Measurements from ENCODE around the gene OR52A1. TPM values are rescaled to one million over a fixed set of nuclear protein-coding genes. Genes with fewer than 3 reads are reported as not detected.

Gene OR52A1
- total RNA-seq, 1 experiment from 2014 or later, result 3.7 TPM

- ChIA-PET CTCF (no interaction called here), POLR2A (interaction anchor here (0.7 kb wide), 2 partner anchors 35 to 88 kb away, joined by 3 to 6 read pairs; no protein-coding TSS in a partner anchor)
- Mint-ChIP-seq H3K9me3 (peaks cover 46% of the 10 kb centered on the region), H3K4me3 (no peak overlapping the region), H3K4me1 (no peaks in the 10 kb centered on the region), H3K36me3 (peaks cover 23% of the 10 kb centered on the region), H3K27ac (no peak overlapping the region), H3K27me3 (ENCODE audit: low read depth) (no peaks in the 10 kb centered on the region)
- DNase-seq (ENCODE audit: low spot score), result no peak
- TF ChIP-seq CREM (CRISPR knock-in tag; IDR thresholded peaks at IDR 0.05), result no peak
- TF ChIP-seq RELA (CRISPR knock-in tag; IDR thresholded peaks at IDR 0.05; ENCODE audit: borderline replicate concordance), result no peak
- no peak for TF ChIP-seq STAT6 (CRISPR knock-in tag; conservative IDR thresholded peaks at IDR 0.05; ENCODE audit: low read depth)
- no peak for TF ChIP-seq ETV6 (CRISPR knock-in tag; IDR thresholded peaks at IDR 0.05)
- no peak for TF ChIP-seq IRF2 (CRISPR knock-in tag; IDR thresholded peaks at IDR 0.05; ENCODE audit: borderline replicate concordance, low read depth)
- TF ChIP-seq MLX (CRISPR knock-in tag; IDR thresholded peaks at IDR 0.05), result no peak
- no peak for TF ChIP-seq USF1 (CRISPR knock-in tag; IDR thresholded peaks at IDR 0.05)
- TF ChIP-seq CDX4 (CRISPR knock-in tag; IDR thresholded peaks at IDR 0.05; ENCODE audit: borderline replicate concordance), result no peak
- no peak for TF ChIP-seq EMX1 (CRISPR knock-in tag; IDR thresholded peaks at IDR 0.05)
- no peak for TF ChIP-seq SMAD3 (CRISPR knock-in tag; IDR thresholded peaks at IDR 0.05; ENCODE audit: borderline replicate concordance)
- TF ChIP-seq ZNF281 (CRISPR knock-in tag; IDR thresholded peaks at IDR 0.05), result no peak
- no peak for TF ChIP-seq ZNF425 (CRISPR knock-in tag; conservative IDR thresholded peaks at IDR 0.05)
- TF ChIP-seq ZNF396 (CRISPR knock-in tag; IDR thresholded peaks at IDR 0.05; ENCODE audit: borderline replicate concordance), result no peak
- TF ChIP-seq ZBTB43 (CRISPR knock-in tag; IDR thresholded peaks at IDR 0.05), result no peak
- no peak for TF ChIP-seq TEAD4 (CRISPR knock-in tag; IDR thresholded peaks at IDR 0.05)
- TF ChIP-seq GABPB1 (CRISPR knock-in tag; IDR thresholded peaks at IDR 0.05), result no peak
- no peak for ATAC-seq
Measured at GRCh38 chr11:5188201-5188600, 33.6 kb upstream of the OR52A1 start.

Data from WTC11 (cell line).